OCI-LY7 (cell line): Measurements from ENCODE around the gene SRGAP1.

ENCODE experiments used
- EZH2phosphoT487 ChIP-seq: fragments of 200-600 bp; sonication (generic); IDR thresholded peaks from 2 replicates; pipeline ENCODE4 v1.6.1; 2018; ENCODE audit warnings: low read depth, borderline replicate concordance, mild to moderate bottlenecking, mixed run types, antibody characterized with exemption, low read length, moderate library complexity, mixed read lengths
- TF ChIP-seq, protein P1 (sequence below): fragments of 200-600 bp; sonication (generic); conservative IDR thresholded peaks from 2 replicates; pipeline ENCODE4 v1.5.1; 2014; ENCODE audit warnings: mild to moderate bottlenecking, antibody characterized with exemption, low read length, moderate library complexity, mixed read lengths

DNA sequence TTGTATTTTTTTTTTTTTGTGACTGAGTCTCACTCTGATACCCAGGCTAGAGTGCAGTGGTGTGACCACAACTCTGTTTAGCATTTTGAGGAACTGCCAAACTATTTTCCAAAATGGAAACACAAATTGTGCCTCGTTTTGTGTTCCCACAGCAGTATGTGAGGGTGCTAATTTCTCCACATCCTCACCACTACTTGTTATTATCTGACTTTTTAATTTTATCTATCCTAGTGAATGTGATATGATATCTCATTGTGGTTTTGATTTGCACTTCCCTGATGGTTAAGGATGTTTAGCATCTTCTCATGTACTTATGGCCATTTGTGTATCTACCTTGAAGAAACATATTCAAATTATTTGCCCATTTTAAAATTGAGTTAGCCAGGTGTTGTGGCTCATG, 62.4 kb downstream of the SRGAP1 start:
- TF ChIP-seq, protein P1, sequence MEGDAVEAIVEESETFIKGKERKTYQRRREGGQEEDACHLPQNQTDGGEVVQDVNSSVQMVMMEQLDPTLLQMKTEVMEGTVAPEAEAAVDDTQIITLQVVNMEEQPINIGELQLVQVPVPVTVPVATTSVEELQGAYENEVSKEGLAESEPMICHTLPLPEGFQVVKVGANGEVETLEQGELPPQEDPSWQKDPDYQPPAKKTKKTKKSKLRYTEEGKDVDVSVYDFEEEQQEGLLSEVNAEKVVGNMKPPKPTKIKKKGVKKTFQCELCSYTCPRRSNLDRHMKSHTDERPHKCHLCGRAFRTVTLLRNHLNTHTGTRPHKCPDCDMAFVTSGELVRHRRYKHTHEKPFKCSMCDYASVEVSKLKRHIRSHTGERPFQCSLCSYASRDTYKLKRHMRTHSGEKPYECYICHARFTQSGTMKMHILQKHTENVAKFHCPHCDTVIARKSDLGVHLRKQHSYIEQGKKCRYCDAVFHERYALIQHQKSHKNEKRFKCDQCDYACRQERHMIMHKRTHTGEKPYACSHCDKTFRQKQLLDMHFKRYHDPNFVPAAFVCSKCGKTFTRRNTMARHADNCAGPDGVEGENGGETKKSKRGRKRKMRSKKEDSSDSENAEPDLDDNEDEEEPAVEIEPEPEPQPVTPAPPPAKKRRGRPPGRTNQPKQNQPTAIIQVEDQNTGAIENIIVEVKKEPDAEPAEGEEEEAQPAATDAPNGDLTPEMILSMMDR = no peak
- TF ChIP-seq EZH2phosphoT487 = no peak
